Activated CD4-positive, alpha-beta T cell treated with anti-CD3 and anti-CD28 coated beads for 48 hours (primary cell): ENCODE measurements around the gene SOST.
"Not testable (repeated sequence)": the region's sequence is repeated elsewhere in the genome, so short reads cannot be mapped to it uniquely, and the experiment has no call there.

Experiments
- DNase-seq: peaks from one replicate; pipeline ENCODE4 v3.0.0-alpha.2; 2020

Gene SOST

DNA sequence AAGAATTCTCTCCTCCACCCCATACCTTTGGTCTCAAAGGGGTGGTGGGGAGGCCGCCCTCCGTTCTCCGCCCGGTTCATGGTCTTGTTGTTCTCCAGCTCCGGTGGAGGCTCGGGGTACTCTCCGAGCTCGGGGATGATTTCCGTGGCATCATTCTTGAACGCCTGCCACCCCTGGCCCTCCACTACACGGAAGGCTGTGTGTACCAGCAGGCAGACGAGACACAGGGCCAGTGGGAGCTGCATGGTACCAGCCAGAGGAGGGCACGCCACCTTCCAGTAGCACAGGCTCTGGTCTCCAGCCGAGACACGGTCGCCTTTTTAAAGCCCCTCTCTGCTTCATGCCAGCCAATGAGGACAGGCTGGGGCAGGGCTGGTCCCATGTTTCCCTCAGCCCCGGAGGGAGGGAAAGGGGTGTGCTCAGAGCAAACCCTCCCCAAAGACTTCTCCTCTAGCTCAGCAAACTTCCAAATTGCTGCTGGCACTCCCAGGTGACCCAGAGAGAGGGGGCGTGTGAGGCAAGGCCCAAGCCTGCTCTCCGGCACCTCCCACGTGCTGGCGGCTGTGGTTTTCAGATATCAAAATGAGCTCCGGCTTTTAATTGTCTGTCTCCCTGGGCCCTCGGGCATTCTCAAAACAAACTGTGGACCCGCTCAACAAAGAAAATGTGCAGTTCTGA is at the start of gene SOST:
Gene SOST, minus strand, starts transcription at position 295 of the 678 bp plus-strand sequence. Its CDS starts 50 bp downstream, at position 245.
- no peak for DNase-seq

DNA sequence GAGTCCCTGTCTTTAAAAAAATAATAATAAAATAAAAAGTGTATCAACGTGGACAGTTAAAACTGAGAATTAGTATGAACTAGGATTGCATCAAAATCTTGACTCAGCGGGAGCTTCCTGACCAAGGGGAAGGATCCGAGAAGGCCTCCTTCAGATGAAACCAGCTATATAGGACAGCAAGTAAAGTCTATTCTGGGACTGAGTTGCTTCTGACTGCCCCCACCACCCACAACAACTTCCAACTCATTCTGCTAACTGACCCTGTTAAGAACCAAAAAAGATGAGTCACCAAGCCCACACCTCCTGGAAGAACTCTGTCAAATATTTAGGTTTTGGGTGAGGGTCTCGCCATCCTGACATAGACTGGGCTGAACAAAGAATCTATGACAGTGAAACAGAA is 49.5 kb upstream of the SOST start:
- DNase-seq: no peak

DNA sequence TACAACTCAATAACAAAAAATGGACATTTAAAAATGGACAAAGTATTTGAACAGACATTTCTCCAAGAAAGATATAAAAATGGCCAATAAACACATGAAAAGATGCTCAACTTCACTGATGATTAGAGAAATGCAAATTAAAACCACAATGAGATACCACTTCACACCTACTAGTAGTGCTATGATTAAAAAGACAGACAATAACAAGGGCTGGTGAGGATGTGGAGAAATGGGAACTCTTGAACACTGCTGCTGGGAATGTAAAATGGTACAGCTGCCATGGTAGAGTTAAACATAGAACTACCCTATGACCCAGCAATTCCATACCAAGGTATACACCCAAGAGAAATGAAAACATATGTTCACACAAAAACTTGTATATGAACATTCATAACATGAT is 46.5 kb upstream of the SOST start:
- no peak for DNase-seq

DNA sequence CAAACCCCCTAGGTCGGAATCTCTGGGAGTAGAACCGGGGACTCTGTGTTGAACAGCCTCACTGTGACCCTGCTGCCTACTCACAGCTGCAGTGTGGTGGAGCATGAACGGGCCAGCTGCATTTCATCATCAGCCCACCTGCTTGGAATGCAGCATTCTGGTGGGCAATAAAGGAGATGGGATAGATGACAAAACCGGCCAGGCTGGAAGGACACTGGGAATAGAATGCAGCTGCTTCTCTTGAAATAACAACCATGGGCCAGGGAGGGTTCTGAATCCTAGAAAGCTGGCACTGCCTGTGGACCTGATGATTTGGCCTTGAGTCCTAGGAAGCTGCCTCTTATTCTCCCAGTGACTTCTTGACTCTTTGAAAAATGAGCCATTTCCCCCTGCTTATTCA is 45.2 kb upstream of the SOST start:
- DNase-seq: no peak

DNA sequence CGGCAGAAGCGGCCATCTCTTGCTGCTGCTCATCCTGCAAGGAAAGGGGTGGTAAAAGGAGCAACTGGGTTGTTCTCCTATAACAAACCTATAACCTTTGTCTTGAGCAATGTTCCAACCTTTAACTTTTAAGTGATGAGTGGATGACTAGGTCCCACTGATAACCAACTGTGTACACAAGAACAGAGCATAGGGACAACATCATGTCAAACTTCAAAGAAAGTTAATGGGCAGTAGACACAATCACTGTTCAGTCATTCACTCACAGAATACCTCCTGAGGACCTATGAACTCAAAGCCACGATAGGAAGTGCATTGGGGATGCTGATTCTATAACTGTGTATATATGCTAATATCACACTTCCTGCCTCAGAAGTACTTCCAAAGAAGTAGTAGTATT is 43.3 kb upstream of the SOST start:
- DNase-seq: no peak

DNA sequence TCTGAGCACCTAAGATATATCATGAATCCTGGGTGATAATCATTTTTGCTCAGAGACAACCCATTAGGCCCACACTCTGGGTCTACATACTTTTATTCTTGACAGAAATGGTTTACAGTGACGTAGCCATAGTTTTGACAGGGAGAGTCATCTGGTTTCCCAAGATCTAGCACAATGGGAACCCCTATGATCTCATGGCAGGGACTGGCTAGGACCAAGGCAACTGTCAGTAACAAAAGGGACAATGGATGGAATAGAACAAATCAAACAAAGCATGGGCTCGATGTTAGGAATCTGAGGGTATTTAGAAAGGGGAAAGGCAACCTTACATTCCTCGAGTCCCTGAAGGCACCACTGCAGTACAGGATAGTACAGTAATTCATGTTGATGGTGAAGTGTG is 42.1 kb upstream of the SOST start:
- no peak for DNase-seq

DNA sequence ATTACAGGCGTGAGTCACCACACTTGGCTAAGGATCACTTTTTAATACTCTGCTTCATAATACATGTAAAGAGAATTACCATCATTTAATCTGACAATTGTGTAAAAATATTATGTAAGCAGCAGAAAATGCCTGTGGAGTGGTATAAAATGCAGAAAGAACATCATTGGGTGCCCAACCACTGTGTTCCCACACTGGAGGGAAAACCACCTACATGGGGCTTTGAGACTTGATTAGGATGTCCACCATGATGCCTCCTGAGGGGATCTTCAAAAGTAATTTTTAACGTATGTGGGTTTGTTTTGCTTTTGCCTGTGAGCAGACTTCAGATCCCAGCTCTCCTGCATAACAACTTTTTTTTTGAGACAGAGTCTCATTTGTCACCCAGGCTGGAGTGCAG is 40.5 kb upstream of the SOST start:
- DNase-seq: no peak

DNA sequence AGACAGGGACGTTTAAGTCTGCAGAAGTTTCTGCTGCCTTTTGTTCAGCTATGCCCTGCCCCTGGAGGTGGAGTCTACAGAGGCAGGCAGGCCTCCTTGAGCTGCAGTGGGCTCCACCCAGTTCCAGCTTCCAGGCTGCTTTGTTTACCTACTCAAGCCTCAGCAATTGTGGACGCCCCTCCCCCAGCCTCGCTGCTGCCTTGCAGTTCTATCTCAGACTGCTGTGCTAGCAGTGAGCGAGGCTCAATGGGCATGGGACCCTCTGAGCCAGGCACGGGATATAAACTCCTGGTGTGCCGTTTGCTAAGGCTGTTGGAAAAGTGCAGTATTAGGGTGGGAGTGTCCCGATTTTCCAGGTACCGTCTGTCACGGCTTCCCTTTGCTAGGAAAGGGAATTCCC is 39.4 kb upstream of the SOST start:
- DNase-seq: not testable (repeated sequence)

DNA sequence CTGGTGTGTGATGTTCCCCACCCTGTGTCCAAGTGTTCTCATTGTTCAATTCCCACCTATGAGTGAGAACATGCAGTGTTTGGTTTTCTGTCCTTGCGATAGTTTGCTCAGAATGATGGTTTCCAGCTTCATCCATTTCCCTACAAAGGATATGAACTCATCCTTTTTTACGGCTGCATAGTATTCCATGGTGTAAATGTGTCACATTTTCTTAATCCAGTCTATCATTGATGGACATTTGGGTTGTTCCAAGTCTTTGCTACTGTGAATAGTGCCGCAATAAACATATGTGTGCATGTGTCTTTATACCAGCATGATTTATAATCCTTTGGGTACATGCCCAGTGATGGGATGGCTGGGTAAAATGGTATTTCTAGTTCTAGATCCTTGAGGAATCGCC is 34.1 kb upstream of the SOST start:
- not testable (repeated sequence) for DNase-seq

DNA sequence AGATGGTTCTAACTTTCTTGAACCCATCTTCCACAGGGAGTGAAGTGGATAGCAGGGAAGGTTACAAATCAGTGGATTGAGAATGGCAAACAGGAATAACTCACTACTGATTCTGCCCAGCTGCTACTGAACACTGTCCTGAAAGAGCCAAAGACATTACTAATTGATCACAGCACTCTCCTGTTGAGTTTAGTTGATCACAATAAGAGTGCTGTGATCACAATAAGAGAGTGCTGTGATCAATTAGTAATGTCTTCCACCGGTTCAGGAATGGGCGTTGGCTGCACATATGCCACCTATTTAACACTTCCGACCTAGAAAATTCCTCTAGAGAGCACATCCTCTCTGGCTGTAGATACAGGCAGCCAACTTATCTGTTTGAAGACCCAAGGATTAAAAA is 33.0 kb upstream of the SOST start:
- DNase-seq: no peak

DNA sequence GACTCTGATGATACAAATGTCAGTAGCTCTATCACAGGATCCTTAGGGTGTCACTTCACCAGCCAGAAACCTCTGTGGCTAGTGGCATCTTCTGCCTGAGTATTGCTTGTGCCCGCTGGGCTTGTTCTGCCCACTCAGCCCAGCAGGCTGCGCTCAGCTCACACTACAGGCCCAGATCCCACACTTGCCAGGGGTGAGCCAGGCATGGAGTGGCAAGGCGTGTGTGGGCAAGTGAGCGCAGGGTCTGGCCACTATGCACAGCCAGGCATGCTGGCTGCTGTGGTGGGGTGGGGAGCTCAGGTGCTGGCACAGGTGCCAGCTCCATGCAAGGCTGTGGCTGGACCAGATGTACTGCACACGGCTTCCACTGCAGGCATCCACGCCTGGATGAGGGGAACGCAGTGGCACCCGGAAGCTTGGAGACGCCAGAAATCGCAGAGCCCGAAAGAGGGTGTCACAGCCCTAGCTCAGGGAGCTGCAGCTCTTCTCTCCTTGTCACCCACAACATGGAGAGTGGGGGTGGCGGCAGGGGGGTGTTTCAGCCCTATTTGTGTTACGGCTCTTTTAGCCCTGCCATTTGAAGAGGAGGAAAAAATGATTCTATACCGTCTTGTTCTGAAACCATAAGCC is 31.8 kb upstream of the SOST start:
- DNase-seq: no peak

DNA sequence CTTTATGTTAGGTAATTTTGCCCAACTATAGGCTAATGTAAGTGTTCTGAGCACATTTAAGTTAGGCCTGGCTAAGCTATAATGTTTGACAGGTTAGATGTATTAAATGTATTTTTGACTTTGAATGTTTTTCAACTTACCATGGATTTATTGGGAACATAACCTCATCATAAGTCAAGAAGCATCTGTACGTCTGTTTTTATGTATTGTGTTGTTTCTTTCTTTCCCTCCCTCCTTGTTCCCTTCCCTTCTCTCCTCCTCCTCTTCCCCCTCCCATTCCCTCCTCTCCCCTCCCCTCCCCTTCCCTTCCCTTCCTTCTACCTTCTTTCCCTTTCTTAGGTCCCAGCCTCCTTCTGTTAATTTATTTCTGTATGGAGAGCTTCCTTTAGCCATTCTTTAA is 30.9 kb upstream of the SOST start:
- no peak for DNase-seq

DNA sequence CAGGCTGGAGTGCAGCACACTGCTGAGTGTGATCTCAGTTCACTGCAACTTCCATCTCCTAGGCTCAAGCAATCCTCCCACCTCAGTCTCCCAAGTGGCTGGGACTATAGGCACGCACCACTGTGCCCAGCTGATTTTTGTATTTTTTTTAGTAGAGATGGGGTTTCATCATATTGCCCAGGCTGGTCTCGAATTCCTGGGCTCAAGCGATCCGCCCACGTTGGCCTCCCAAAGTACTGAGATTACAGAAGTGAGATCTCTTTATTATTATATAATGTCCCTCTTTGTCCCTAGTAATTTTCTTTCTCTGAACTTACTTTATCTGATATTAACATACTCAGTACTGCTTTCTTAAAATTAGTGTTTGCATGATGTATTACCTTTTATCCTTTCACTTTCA is 29.9 kb upstream of the SOST start:
- DNase-seq: no peak

DNA sequence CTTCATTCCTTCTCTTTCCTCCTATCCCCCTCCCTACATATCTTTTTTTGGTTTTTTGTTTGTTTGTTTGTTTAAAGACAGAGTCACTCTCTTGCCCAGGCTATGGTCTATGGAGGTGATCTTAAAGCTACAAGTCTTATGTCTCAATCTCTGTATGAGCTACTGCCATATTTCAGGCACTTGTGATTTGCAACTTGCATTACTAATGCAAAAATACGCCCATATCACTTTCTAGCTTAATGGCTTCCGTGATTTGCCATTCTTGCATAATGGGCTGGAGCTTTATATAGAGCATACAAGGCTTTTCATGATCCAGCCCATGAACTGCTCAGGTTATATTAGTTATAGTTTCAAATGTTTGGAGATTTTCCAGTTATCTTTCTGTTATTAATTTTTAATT is 29.1 kb upstream of the SOST start:
- DNase-seq: no peak

DNA sequence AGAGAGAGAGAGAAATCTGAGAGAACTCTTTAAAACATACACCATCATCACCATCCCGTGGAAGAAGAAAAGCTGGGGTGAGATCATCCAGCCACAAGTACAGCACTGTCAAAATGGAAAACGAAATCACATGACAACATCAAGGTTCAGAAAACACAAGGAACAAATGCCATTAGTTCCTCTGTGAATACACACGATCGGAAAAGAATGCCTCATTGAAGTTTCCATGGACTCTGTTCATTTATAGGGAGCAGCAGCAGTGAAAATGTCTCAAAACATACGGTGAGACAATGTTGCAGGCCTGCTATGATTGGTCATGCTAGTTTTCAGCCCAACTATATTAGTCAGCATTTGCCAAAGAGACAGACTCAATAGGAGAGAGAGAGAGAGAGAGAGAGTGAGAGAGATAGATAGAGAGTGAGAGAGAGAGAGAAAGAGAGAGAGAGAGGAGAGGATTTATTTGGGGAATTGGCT is 26.1 kb upstream of the SOST start:
- no peak for DNase-seq

DNA sequence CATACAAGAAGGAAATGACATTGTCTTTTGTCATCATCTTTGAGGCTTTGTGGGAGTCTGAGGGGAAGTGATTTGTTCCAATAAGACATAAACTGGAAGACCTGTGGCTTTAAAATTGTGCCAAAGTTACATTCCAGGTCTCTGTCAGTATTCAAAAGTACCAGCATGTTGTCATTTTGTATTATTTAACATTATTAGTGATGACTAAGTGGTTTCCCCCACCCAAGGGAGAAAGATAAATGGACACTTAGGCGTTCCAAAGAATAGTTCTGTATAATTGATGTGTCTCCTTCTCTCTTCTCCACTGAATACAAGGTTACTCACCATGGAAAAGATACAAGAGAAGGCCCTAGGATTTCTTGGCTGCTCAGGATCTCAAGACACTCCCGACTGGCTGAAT is 25.5 kb upstream of the SOST start:
- no peak for DNase-seq

DNA sequence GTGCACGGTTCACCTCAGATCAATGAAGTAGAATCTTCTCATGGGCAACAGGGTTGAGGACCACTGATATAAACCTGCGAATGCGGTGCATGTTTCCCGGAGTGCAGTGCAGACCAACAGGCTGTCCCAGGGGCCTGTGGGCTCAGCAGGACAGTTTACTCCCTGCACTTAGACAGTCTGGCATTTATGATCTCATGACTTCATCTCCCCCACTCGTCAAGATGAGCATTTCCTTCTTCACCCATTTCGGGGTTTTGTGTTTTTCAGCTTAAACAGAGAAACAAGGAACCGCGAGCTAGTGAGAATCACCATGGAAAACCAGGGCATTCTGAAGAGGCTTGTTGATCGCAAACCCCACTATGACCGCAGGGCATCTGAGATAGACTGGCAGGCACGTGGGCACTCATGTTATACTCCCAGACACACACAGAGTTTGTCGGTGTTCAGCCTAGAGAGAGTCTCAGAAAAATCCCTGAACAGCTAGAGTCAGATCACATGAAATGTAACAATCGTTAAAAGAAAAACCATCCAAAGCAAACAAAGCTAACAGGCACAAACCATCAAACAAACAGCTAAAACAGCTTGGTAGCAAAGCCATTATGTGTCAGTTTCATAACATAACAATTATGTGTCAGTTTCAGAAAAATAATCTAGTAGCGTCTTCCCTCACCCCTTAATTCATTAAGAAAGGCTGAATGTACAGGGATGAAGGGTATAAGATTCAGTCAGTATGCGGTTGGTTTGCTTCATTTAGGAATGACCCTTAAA is 24.5 kb upstream of the SOST start:
- no peak for DNase-seq

DNA sequence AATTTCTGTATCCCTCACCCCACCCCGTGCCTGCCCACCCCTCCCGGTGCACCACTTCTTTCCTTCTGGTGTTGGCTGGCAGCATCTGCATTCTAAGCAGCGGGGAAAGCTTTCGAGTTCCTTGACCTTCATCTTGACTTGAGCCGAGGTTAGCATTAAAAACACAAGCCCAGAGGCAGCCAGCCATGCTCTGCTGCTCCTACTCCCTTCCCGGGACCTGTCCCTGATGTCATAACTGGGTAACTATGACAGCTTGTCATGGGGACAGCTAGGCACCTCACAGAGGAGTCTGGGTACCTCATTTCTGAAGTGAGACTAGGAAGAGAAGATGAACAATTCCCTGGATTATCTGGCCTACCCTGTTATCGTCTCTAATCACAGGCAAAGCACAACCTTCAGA is 21.5 kb upstream of the SOST start, which contains the start of gene CFAP97D1:
Gene CFAP97D1, plus strand, starts transcription at position 301 of the 400 bp plus-strand sequence. Its CDS starts 28 bp downstream, at position 329.
- DNase-seq: no peak

DNA sequence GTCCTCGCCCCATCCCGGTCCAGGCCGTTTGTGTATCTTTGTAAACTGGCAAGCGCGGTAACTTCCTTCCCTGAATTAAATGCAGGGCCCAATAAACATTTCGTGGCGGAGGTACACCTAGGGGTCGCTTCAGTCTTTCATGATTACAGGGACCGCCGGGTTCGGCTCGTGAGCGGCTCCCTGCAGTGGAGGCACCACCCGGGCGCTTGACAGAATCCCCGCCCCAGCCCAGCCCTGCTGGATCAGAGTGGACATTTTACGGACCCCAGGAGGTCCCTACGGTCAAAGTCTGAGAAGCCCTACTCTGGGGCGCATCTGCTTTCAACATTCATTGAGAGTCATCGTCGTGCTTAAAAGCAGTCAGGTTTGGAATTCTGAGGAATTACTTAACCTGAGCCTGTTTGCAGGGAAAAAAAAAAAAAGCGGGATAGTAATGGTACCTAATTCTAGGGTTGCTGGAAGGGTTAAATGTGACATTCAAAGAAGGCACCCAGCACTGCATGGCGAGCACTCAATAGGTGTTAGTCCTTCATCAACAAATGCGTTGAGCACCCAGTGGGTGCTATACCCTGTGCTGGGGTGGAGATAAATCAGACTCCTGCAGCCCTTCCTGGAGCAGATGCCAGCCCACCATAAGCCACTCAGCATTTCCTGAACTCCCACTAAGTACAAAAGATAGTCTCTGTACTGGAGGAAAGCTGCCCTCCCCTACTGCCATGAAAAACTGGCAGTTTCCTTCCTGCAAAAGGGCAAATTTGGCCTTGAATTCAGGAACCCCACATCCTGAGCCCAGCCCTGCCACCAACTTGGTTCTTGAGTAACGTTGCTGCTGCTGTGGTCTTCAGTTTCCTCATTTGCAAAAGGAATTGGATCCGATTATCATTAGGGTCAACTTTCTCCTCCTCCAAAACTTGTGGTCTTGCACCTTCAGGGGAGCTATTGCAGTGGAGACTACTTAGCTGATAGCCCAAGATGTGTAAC is 20.8 kb upstream of the SOST start:
- no peak for DNase-seq

DNA sequence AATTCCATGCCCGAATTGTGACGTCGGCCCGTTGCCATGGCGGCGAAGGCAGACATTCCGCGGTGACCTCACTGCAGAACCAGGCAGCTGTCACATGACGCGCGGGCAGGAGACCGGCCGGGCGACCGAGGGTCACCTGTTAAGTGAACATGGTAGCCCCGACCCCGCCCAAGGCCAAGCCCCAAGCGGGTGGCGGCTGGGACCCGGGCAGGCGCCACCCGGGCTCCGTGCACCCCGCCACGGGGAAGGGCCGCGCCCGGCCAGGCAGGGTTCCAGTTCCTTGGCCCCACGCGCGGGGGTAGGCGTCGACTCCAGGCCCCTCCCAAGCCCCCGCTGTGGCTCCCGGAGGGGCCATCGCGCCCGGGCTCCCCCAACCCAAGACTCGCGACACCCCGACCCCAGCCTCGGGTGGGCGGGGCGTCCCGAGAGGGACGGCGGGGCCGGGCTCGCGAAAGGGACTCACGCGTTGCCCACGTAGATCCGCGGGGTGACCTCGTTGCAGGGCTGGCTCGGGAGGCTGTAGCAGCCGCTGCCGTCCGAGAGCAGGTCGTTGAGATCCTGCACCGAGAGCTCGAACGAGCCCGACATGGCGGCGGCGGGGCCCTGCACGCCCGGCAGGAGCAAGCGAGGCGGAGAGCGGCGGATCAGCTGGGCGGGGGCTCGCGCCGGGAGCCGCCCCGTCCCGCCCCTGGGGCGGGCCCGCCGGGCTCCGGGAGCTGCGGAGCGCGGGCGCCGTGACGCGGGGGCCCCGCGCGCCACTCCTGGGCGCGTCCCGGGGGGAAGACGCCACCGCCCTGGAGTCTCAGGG is 19.9 kb upstream of the SOST start, which contains the start of gene DUSP3:
Gene DUSP3, minus strand, starts transcription at position 641 of the 808 bp plus-strand sequence. Its CDS starts 53 bp downstream, at position 588.
- DNase-seq: peak; percentile 77
